HG03108 (cell line): Measurements from ENCODE around the gene GOLGA1.
A peak's percentile ranks its signal among the peaks of the same experiment; 100 is the strongest.
"Not testable (repeated sequence)": the region's sequence is repeated elsewhere in the genome, so short reads cannot be mapped to it uniquely, and the experiment has no call there.

ENCODE experiments used
- ATAC-seq: cut with Tn5 transposase; IDR thresholded peaks from one replicate; pipeline ENCODE4 v1.9.1; 2021; ENCODE audit warnings: moderate library complexity; ENCODE audit not compliant: unreplicated experiment

GOLGA1 gene, protein sequence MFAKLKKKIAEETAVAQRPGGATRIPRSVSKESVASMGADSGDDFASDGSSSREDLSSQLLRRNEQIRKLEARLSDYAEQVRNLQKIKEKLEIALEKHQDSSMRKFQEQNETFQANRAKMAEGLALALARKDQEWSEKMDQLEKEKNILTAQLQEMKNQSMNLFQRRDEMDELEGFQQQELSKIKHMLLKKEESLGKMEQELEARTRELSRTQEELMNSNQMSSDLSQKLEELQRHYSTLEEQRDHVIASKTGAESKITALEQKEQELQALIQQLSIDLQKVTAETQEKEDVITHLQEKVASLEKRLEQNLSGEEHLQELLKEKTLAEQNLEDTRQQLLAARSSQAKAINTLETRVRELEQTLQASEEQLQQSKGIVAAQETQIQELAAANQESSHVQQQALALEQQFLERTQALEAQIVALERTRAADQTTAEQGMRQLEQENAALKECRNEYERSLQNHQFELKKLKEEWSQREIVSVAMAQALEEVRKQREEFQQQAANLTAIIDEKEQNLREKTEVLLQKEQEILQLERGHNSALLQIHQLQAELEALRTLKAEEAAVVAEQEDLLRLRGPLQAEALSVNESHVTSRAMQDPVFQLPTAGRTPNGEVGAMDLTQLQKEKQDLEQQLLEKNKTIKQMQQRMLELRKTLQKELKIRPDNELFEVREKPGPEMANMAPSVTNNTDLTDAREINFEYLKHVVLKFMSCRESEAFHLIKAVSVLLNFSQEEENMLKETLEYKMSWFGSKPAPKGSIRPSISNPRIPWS

DNA sequence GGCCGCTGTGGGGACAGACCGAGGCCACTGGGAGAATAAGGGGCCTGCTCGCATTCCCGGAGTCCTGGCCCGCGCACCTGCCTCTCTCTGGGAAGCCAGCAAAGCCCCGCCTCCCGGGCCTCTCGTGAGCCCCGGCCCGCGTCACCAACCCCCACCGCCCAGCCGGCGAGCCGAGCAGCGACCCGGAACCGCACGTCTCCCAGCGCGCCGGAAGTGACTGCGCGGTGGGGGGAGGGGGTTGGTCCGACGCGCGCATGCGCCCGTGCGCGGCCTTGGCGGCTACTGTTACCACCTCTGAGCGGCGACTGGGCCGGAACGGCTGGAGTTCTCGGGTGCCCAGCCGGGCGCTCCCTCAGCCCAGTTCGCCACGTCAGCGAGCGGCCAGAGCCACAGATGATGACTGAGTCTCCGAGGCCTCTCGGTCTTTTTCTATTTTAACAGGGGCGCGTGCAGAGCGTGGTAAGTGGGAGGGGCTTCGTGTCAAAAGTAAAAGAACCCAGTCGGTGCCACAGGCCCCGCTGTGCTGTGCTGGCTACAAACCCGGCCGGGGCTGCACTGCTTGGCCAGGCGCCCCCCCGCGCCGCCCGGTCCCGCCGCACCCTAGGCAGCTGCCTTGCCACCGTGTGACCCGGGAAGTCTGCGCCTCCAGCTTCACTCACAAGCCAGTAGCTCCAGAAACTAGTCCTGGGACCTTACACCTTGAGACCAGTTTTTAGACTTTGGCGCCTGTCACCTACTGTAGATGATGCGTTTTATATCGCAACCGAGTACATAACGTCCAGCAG is at the start of gene GOLGA1:
GOLGA1 (minus strand) TSS at position 190 of the 785 bp plus-strand sequence. CDS start 2,372 bp downstream, outside the sequence.
- ATAC-seq: peak; percentile 81

DNA sequence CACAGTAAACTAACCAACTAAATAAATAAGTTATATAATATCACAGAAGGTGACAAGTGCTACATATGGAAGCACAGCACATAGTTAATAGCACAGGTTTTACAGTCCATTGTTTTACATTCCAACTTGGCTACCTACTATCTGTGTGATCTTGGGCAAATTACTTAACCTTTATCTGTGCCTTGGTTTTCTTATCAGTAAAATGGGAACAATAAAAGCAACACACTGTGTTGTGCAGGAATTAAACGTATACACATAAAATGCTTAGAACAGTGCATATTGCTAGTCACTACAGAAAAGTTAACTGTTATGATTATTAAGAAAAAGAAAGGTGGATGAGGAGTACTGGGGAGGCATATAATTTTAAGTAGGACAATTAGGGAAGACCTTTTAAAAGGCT is 42.8 kb upstream of the GOLGA1 start:
- ATAC-seq: no peak

DNA sequence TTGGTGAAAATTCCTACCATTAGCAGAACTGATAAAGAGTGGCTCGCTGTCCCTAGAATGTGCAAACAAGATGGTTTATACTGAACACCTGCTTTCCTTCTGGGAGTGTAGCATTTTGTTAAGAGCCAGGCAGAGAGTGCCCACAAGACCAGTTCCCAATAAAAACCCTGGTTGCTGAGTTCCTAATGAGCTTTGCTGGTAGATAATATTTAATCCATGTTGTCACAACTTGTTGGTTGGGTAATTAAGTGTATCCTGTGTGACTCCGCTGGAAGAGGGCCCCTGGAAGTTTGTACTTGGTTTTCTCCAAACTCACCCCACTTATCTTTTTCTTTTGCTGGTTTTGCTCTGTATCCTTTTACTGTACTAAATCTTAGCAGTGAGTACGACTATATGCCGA is 39.5 kb upstream of the GOLGA1 start:
- ATAC-seq: no peak

DNA sequence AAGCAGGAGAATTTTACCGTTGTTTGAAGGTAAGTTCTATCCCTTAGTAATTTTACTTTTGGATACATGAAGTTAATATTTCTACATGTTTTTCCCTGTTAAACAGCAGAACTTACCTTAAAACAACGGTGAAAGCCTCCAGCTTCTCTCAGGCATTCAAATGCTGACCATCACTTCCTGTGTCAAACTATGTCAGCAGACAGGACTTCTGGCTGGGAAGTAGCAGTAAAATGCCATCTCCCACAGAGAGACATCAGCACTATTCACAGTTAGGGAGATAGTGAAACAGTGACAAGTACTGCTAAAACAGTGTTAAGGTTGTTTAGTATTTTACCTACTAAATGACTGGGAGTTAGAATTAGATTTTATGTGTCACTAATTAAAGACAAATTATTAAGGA is 34.2 kb upstream of the GOLGA1 start:
- ATAC-seq: no peak

DNA sequence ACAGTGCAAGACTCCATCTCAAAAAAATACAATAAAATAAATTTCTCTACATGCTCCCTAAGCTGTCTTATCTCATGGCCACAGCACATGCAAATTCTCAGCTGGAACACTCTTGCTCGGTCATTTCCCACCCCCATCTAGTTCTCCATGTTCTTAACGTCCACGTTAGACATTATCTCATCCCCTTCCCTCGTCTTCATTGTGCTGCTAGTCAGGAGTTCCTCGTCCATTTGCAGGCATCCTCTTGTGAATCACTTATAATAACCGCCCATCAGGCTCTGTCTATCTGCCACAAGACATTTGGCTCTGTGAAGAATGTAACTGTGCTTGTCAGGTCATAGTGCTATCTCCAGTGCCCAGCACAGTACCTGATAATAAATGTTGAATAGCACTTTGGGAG is 32.9 kb upstream of the GOLGA1 start:
- no peak for ATAC-seq

DNA sequence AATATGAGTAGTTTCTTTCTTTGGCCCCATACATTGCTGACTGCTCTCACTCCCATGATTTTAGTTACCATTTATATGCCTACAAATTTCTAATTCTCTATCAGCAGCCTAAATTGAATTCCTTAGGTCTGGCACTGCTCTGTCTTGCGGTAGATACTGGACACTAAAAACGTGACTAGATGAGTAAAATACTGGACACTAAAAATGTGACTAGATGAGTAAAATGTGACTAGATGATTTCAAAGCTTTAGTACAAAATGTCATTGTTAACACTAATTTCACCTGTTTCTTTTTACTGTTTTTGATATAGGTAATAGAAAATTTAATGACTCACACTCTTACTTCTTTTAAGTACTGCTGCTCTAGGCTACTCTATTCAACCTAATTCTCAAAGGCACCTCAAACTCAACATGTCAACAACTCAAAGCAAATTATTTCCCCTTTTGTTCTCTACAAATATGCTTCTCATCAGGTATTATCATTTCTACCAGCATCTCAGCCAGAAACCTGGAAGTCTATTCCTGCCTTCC is 31.4 kb upstream of the GOLGA1 start:
- ATAC-seq: no peak

DNA sequence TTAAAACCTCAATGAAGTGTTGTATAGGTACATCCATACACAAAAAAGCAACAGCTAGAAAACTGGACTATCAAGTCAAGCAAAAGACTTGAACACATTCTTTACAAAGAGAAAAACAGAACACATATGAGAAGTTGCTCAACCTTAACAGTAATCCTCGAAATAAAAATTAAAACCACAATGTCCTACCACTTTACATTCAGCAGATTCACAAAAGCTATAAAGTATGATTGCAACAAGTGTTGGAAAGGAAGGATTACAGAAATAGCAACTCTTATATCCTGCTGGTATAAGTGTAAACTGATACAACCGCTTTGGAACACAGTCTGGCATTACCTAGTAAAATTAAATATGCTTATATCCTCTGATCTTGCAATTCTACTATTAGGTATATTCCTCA is 28.5 kb upstream of the GOLGA1 start:
- no peak for ATAC-seq

DNA sequence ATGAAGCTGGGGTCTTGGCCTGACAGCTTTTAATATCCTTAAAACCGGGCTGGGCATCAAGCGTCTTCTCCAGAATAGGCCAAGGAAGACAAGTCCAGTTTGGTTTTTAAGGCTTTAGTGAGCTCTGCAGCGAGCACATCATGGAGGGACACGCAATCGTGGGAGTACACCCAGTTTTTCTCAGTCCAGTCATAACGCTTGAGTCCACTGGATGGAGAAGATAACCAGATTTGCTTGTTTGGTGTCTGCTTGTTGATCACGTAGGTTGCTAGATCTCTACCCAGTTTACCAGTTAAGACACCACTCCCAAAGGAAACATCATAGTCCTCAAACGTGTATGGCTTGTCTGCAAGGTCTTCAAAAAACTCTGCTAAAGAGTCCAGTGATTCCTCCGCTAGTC is 27.4 kb upstream of the GOLGA1 start:
- no peak for ATAC-seq

DNA sequence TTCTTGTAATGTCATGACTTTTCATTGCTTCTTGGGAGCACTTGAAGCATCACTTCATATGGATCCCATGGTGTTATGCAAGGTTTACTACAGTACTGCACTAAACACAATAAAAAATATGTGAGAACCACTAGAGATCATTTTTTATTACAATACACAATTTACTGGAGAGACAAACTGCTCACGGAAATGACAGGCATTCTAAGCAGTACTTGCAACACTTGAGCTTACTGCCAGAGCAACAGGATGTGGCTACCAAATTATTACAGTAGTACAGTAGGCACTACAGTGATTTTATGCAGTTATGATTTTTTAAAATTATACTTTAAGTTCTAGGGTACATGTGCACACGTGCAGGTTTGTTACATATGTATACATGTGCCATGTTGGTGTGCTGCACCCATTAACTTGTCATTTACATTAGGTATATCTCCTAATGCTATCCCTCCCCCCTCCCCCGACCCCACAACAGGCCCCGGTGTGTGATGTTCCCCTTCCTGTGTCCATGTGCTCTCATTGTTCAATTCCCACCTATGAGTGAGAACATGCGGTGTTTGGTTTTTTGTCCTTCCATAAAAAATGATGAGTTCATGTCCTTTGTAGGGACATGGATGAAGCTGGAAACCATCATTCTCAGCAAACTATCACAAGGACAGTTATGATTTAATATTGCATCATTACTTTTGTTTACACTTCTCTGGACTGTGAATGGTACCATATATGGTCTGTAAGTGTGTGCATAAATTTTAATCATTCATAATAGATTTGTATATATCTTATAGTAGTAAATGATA is 25.1 kb upstream of the GOLGA1 start:
- ATAC-seq: not testable (repeated sequence)

DNA sequence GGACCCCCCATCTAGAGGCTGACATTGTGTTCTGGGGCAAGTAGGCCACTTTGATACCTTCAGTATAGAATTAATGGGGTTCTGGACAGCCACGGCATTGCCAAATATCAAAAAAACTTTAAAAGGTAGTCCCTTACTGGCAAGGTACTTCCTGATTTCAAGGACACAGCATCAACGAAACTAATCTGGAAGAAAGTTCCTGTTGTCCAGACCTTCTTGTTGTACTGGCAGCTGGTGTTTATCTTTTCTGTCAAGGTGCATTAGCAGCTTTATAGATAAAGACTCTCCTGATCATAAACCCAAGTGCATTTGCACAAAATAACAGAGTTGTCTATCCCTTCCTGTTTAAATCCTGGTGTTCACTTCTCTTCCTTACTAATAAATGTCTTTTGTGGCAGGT is 23.7 kb upstream of the GOLGA1 start:
- no peak for ATAC-seq

DNA sequence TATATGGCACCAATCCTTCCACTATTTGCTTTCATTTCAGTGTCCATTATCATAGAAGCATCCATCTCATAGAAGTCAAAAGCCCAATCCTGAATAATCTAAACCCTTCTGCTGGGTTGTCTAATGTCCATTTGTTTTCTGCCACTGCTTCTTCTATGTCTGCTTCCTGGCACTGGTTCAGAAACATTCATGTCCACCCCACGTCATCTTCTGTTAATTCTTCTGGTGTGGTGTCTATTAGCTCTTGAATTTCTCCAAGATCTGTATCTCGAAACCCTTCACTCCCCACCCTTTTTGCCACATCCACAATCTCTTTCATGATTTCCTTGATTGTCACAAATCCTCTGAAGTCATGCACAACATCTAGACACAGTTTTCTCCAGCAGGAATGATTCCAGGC is 23.2 kb upstream of the GOLGA1 start:
- no peak for ATAC-seq

DNA sequence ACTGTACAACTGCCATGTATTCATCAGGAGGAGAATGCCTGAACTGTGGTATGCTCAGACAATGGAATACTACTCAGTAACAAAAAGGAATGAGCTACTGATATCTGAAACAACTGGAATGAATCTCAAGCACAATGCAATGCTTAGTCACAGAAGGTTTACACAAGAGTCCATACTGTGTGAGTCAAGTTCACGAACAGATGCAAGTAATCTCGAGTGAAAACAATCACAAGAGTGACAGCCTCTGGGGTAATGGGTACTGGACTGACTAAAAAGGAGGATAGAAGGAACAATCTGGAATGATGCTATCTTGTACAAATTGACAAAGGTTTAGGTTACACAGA is 19.5 kb upstream of the GOLGA1 start:
- ATAC-seq: no peak

DNA sequence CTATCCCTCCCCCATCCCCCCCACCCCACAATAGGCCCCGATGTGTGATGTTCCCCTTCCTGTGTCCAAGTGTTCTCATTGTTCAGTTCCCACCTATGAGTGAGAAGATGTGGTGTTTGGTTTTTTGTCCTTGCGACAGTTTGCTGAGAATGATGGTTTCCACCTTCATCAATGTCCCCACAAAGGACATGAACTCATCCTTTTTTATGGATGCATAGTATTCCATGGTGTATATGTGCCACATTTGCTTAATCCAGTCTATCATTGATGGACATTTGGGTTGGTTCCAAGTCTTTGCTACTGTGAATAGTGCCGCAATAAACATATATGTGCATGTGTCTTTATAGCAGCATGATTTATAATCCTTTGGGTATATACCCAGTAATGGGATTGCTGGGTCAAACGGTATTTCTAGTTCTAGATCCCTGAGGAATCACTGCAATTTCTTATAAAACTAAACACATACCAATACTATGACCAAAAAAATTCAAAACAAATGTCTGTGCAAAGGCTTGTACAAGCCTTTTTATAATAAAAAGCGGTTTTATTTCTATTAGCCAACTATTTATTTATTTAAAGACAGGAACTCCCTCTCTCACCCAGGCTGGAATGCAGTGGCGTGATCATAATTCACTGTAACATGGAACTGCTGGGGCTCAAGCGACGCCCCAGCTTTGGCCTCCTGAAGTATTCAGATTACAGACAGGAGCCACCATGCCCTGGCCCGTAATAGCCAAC is 19.0 kb upstream of the GOLGA1 start:
- ATAC-seq: not testable (repeated sequence)

DNA sequence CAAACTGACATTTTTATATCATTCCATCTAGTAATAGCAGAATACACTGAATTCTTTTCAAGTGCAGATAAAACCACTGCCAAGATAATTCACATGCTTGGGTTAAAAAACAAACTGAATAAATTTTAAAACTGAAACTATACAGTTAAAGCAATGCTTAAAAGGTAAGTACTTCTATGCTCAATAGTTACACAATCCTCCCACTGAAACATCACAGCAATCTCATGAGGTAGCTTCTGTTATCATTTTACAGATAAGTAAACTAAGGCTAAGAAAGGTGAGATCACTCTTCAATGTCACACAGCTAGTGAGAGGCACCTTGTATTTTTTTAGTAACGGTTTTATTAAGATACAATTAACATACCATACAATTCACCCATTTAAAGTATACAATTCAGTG is 13.4 kb upstream of the GOLGA1 start:
- no peak for ATAC-seq

DNA sequence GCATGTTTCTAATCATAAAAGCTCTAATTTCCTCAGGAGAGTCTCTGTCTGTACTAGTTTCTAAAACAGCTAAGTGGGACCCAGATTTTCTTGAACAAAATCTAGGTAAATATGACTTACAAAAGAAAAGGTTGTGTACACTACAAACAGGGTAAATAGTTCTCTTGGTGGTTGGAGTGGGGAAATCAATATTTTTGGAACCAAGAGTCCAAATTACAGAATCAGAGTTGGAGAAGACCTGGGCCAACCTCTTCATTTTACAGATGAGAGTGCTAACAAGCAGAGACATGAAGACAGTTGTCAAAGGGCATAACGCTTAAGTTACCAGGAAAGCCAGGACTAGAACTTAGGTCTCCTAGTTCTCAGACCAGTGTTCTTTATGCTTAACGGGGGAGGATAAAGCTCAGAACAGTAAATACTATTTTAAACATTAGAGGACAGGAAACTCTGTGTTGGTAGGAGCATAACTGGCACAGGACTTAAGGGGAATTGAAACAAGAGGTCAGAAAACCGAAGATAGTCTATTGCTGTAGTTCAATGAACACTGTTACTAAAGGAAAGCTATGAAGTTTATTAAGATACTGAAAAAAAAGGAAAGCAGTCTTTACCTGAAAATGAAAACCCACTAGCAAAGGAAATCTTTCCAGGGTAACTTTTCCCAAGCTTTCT is 9.3 kb upstream of the GOLGA1 start:
- ATAC-seq: no peak

DNA sequence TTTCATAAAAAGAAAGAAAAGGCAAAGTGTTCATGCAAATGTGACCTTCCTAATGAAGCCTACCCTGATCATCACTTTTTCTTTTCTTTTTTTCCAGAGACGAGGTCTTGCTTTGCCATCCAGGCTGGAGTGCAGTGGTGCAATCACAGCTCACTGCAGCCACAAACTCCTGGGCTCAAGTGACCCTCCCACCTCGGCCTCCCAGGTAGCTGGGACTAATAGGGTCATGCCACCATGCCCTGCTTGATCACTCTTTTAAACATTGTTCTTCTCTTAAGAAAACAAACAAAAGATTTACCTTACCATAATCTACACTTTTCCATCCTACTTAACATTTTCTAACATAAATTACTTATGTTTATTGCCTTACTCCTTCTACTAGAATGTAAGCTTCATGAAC is 8.5 kb upstream of the GOLGA1 start:
- ATAC-seq: no peak

DNA sequence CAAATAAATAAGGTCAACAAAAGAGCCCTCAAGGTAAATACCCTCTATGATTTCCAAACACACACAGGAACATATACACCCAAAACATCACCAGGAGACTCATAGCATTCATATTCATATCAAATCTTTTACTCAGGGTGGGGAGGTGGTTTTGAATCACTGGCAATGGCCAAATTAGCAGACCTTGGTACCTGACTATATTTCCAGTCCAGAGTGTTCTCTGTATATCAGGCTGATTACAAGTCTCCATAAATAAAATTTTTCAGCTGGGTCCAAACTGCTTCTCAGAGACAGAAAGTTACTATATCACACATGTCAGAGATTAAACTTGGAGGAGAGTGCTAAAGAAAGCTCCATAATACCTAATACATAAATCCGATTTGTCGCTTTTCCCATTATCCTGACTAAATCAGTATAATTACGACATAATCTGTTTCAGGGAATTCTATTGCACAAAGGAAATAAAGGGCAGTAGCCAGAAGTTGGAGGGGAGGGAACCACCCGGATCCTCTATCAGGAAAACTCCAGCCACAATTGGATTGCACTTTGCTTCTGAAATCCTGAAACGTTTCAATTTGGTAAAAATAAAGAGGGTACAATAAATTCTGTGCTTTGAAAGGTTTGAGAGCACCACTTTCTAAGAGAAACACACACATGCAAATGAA is 7.0 kb upstream of the GOLGA1 start:
- ATAC-seq: no peak

DNA sequence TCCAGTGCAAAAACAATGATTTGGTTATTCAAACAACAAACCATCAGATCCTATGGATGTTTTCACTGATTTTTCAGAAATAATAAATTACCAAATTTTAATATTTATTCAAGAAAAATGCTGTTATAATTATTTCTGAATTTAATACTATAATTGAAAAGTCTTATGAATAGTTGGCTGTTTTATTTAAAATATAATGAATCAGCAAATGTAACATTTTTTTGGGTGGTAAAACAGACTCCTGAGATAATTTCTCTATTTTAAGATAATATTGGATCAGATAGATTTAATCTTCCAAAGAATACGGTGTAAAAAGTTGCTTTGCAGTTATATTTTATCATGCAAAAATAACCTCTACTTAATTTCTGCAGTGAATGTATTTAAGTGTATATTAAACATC is 5.3 kb upstream of the GOLGA1 start:
- no peak for ATAC-seq
